HG02678 (cell line): Measurements from ENCODE around the gene PITX1.
"Not testable (repeated sequence)": the region's sequence is repeated elsewhere in the genome, so short reads cannot be mapped to it uniquely, and the experiment has no call there.

Experiments used
- ATAC-seq: cut with Tn5 transposase; IDR thresholded peaks from one replicate; pipeline ENCODE4 v1.9.1; 2021; ENCODE audit warnings: mild to moderate bottlenecking, moderate library complexity; ENCODE audit not compliant: unreplicated experiment

The PITX1 gene

DNA sequence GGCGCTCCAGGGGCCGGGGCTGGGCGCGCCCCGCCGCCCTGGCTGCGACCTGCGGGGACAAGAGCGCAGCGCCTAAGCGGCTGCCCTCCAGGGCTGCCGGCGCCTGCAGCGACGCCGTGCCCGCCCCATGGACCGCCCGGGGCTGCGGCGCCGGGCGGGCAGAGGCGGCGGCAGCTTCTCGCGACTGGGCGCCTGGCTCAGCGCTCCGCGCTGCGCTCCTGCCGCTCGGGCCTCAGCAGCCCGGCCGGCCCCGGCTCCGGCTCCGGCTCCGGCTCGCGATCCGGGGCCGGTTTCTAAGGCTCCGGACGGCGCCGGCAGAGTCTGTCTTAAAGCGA lies at the start of gene PITX1:
PITX1 (minus strand) TSS at position 328 of the 335 bp plus-strand sequence. CDS start 347 bp downstream, outside the sequence.
- no peak for ATAC-seq

DNA sequence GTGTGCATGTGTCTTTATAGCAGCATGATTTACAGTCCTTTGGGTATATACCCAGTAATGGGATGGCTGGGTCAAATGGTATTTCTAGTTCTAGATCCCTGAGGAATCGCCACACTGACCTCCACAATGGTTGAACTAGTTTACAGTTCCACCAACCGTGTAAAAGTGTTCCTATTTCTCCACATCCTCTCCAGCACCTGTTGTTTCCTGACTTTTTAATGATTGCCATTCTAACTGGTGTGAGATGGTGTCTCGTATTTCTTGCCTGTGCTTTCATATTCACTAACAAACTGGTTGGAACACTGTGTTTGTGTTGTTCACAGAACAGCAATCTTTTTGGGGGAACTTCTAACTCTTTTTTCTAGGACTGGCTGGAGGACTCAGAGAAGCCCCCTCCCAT lies 49.3 kb upstream of the PITX1 start:
- not testable (repeated sequence) for ATAC-seq

DNA sequence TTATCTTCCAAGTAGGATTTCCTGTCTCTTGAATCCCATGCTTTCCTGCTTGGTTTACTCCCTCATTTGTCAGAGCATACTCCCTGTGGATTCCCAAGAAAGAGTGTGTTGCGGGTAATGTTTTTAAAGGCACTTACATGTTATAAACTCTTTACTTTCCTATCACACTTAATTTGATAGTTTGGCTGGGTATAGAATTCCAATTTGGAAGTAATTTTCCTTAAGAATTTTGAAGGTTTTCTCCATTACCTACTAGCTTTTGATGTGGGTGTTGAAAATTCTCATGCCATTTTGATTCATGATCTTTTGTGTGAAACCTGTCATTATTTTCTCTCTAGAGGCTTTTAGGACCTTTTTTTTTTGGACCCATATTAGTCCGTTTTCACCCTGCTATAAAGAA lies 47.2 kb upstream of the PITX1 start:
- ATAC-seq = no peak

DNA sequence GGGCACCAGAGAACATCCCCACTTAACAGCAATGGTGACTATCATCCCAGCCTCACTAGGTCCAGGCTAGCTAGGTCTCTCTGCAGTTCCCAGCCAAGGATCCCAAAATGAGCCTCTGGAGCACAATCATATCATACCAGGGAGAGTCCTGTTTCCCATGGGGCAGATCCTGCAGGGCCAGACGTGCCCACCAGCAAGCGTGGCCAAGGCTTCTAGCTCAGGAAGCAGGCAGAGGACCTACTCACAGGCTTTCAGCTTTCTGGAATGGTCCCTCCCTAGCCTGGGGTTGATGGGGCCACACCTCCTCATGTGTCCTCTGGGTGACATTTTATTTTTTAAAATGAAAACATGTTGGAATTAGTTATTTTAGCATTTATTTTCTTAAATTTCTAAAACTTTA lies 45.7 kb upstream of the PITX1 start:
- ATAC-seq = no peak

DNA sequence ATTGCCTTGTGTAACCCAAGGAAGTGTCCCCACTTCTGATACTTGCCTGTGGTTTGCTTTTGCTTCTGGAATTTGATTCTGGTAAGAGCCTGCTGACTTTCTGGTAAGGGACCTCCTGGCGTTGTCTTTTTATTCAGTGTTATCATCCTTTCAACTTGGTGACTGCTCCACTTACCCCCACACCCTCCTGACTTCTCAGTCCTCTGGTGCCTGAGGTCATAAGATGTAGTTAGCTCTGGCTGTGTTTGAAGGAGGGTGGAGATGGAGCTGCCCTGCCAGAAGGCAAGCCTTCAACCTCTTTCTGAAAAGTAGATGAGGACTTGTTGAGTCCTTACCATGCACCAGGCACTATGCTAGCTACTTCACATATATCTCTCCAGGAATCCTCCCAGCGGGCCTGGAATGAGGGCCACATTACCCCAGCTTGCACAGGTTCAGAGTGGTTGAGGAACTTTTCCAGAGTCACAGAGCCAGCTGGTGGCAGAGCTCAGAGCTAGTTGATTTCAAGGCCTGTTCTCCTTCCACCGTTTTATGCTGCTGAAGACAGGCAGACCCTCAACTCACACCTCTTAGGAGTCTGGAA lies 45.2 kb upstream of the PITX1 start:
- no peak for ATAC-seq

DNA sequence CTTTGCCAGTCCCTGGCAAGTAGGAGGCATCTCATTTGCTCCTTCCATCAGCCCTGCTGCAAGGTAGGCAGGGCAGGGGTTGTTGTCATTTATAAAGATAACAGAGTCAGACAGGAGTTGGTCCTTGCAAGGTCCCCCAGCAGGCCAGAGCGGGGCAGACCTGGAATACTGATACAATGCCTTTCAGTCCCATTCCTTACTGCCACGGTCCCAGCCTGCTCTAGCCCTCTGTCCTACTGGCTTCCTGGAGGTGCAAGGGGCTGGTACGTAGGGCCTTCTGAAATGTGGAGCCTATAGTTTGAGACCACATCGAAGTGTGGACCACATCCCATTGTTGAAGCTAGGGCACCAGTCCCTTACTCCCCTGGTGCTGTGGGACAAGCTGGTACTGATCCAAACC lies 42.8 kb upstream of the PITX1 start:
- no peak for ATAC-seq

DNA sequence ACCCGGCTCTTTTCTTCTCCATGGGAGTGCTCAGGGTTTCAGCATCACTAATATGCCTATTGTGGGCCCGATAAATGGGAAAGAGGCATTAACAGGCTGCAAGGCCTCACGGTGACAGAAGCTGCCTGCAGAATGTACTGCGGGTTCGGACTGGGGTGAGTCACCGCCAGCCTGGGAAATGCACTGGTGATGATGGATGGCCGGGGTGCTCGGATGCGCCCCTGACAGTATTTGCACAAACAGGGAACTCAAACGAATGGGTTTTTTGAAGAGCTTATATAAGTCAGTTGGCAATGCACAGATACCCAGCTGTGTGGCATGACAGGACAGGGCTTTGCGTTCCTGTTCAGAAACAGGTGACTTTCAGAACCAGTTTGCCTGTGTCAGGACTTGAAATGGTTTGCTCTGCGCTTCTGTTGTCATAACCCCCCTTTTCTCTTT lies 42.0 kb upstream of the PITX1 start:
- no peak for ATAC-seq

DNA sequence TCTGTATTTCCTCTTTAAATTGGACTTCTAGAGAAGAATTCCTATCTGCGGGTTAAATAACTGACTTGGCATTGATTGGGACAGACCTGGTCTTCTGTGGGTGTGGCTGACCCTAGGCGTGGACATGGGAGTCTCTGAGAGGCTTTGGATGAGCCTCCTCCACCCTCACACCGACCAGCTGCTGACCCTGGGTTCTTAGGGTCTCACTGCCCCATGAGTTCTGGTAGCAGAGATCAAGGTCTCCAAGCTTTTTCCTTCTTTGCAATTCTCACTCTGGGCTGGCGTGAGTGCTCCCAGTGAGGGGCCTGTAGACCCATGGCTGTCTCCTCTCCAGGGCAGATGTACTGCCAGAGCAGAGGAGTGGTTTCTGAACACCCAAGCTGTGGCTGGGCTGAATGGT lies 41.6 kb upstream of the PITX1 start:
- no peak for ATAC-seq

DNA sequence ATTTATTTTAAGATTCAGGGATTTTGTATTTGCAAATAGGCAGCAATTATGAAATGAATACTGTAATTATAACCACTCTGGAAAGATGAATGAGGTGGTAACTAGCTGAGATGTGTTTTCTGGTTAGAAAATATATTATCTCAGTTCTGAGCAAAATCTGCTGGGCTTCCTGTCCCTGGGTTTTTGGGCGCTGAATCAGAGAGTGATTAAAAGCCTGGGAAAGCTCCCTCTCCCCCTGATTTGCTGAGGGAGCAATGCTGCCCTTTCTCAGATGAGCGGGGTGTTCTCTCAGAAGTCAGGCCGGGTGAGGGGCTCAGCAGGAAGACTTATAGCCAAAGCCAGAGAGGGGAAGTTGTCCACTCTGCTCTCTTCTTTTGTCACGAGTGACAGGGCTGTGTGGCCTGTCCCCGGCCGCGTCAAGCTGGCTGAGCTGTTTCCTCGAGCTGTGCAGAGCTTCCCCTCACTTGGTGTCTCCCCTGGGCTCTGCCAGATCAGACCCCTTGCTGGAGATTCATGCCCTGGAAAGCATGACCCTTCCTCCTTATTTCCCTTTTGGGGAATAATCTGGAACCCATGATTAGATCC lies 39.8 kb upstream of the PITX1 start:
- ATAC-seq = no peak

DNA sequence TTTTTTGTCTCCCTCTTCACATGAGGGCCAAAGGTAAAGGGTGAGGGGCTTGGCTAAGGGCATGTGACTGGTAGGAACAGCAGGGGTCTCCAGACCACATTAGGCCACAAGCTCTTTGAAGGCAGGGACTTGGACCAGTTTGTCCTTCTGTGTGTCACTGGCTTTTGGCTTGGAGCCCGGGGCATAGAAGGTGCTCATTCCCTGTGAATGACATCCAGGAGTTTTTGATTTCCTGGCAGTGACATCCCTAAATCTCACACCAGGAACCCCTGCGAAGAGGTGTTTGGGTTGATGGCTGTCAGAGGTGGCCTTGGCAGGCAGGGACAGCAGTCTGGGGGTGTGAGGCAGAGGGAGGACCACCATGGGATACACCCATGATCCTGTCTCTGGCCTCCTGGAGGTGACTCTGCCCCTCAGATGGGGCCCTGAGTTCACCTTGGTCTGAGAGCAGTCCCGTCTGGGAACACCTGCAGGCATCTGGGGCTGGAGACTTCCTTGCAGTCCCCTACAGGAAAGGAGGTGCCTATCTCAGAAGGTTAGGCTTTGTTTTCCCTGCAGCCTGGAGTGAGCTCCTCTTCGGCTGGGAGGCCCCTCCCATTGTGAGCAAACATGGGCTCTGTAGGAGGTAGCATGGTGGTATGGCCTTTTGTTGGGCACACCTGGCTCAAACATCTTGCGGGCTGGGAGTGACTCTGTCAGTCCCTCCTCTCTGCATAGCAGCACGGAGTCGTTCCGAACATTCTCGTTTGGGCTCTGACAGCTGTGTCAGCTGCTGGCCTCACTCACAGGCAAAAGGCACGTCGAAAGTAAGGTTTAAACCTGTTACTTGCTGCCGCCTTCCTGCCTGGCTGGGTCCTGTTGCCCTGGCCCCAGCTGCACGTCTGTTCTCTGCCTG lies 38.6 kb upstream of the PITX1 start:
- no peak for ATAC-seq

DNA sequence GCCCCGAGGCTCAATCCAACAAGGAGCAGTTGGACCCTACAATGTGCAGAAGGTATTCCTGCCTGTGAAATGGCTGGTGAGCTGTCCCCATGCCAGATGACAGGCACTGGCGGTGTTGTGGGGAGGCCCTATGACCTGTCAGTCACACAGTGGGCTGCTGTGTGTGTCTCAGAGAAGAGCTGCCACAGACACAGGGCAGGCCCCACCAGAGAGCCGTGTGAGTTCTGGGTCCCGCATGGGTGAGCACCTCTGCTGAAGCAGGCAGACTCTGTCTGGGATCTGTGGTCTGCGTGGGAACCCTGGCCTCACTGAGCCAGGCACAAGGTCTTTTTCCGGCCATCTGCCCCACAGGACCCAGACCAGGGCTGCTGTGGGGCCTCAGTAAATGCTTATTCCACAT lies 37.3 kb upstream of the PITX1 start:
- ATAC-seq = no peak

DNA sequence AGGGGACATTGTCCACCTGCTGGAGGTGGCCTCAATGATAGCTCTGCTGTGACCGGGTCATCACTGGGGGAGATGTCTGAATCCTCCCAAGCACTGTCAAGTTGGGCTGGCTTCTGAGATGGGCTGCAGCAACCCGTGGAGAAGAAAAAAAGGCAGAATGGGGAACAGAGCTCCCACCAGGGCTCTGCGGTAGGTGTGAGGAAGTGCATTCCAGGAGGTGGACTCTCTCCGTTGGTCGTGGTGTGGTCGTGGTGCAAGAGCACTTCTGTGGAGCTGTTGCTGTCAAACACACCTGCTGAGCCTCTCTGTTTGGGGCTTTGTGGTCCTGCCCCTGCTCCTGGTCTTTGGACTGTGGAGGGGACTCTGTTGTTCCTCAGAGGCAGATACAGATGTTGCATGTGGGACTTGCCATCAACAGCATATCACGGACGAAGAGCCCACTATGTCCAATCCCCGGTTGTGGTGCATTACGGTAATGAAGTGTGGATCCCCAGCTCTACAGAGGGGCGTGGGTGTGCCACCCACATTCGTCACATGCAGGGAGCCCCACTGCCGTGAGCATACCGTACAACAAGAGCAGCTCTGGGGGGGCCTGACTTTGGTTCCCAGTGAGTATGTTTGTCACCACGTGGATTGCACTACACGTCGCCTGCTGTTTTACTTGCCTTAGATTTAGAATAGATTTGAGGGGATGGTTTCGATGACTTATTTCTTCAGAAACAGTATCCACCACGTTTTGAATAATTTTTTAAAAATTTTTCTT lies 36.0 kb upstream of the PITX1 start:
- ATAC-seq = no peak

DNA sequence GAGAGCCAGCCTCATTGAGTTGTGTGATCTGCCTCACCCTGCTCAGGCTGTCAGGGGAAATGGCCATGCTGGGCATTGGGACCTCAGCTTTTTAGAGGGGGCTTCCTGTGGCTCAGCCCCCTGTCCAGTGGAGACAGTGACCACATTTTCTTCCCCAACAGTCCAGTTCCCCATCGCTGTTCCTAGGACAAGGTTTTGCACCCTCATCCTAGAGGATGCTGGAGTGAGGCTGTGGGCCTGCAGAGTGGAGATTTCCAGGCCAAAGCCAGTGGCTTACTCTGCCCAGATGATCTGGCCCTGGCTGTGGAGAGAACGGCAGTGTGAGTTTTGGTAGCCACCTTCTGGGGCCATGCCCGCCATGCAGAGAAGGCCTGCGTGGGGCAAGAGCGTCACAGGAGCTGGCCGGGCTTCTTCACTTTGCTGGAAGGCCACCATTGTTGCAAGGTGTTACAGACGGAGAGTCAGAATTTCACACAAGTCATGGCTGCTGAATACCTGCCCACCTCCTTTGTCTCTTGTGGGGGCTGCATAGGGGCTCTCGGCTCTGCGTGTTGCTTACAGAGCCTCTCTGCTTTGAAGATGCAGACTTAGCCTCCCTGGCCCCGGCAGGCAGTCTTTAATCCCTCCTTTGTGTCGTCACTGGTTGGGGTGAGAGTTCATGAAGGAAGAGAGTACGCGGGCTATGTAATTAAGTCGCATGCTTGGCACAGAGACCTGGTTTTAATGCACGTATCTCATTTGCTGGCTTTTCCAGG lies 35.2 kb upstream of the PITX1 start:
- ATAC-seq = no peak

DNA sequence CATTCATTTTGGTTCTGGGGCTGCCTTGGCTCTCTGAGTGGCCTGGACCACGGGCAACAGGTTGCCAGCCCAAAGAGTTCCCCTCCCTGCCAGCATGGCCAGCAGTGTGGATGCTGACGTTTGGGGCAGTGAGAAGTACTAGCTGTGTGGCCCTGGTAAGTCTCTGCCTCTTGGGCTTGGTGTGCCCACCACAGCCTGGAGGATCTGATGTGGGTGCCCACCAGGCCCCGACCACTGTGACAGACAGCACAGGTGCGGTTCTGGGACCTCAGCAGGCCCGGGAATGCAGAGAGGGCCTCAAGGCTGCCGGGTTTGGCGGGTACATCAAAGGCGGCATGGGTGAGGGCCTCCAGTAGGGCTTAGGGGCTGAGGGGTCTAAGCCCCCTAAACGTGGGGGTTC lies 33.6 kb upstream of the PITX1 start:
- ATAC-seq = no peak

DNA sequence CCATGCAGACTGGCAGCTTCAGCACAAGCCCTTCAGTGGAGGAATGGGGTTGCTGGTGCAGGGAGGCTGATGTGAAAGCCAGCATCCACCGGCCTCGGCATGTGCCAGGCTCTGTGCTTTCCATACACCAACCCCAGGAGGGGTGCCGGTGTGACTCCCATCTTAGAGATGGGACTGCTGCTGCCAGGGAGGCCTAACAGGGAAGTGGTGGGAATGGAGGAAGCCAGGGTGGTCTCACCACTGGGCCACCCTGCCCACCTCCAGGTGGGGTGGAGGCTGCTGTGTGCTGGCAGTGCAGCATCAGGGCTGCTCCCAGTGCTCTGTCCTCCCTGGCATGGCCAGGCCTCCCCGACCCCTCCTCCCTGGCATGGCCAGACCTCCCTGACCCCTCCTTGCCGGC lies 32.8 kb upstream of the PITX1 start:
- ATAC-seq = no peak

DNA sequence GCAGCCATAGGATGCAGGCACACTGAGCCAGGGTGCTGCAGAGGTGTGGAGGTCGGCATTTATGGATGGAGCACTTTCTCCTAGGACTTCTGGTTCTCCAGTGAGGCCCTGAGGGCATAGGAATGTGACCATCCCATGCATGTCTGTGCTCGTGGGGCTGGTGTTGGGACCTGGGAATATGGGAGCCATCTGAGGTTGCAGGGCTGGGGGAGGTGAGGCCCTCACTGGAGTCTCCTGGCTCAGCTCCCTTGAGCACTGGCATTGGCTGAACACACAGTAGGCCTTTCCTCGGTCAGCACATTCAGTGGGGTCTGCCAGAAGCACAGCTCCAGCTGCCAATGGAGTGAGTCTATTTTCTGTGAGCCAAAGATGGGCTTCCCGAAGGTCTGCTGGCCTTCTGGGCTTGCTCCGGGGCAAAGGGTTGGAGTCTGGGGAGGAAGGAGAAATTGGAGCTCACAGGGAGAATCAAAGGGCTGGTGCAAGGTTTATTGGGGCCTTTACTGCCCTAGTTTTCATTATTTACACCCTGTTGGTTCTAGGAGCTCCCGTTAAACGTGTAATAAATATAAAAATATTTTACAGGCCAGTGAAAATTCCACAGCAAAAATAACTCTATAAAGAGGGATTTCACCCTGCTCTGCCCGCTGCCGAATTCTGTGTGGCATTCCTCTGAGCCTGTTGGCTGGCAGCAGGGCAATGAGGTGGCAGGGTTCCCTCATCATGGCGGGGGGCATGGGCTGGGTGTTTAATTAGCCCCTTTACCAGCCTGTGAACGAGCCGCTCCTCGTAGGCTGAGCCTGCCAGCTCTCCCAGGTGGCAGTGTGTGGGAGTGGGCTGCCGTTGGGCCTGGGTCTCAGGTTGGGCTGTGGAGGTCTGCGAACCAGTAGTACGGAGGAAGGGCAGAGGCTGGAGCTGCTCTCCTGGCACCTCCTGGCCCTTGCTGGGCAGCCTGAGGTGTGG lies 31.6 kb upstream of the PITX1 start:
- no peak for ATAC-seq

DNA sequence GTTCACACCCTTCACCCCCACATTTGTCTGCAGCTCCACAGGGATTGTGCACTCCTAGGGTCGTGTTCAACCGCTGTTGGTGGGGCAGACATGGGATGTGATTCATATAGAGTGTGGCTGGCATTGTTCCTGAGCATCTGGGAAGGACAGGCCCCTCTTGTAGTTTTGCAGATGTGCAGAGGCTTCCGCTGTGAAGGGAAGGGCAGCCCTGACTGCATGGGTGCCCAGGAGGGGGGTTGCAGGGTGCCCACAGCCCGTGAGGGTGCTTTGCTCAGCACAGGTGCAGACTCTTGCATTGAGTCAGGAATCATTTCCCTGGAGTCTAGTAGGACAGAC lies 30.2 kb upstream of the PITX1 start:
- no peak for ATAC-seq

DNA sequence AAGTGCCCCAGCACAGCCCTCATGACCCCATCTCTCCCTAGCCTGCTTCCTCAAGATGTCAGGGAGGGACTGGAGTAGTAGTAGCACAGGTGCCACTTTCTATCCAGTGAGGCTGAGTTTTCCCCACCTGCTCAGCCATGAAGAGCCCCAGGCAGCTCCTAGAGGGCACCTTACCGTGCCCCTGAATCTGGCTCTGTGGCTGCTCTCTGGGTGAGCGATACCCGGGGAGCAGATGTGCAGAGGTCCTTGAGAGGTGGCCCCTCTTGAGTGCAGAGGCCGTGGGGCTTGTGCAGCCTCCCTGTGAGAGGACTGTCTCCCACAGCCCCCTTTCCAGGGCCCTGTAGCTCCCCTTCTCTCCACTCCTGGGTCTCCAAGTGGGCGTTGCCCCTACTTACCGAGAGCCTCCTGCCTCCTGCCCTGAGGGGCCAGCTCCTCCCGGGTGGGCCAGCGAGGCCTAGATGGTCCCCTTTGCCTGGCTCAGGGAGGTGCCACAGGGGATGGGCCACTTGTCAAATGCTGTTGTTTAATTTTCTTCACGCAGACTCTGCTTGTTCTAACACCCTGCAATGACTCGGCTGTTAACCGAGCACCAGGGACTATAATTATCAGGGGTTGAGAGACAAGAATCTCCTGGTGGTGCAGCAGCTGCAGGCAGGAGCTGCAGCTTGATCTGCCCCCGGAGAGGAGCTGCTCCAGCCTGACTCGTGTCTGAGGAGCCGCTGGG lies 29.6 kb upstream of the PITX1 start:
- ATAC-seq = no peak

DNA sequence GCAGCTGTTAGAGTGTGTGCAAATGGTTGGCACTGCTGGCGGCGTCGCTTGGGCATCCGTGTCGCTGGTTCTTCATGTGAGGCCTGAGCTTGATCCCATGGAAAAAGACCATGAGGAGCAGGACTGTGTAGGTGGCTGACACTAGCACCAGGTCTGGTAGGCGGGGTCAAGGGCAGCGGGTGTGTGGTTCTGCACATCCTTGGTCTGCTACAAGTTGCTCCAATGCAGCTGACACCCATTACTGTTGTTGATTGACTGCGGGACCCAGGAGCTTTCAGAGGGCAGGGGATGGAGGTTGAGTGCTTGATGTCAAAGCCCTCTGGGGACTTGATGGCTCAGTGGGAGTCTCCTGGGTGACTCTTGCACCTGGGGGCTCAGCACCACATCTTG lies 29.0 kb upstream of the PITX1 start:
- no peak for ATAC-seq
